Fibroblast of skin of back (primary cell): ENCODE data around the gene PHF21A.
A peak's percentile ranks its signal among the peaks of the same experiment; 100 is the strongest.
"Not testable (repeated sequence)": the region's sequence is repeated elsewhere in the genome, so short reads cannot be mapped to it uniquely, and the experiment has no call there.

Experiments used
- DNase-seq: peaks from one replicate; pipeline ENCODE4 v3.0.0-alpha.2; 2013

PHF21A gene

GRCh38 chr11:46026606-46027293, 94.5 kb downstream of the PHF21A start:
- peak; percentile 53 for DNase-seq

GRCh38 chr11:46020084-46020599, 101.1 kb downstream of the PHF21A start:
- no peak for DNase-seq

DNA sequence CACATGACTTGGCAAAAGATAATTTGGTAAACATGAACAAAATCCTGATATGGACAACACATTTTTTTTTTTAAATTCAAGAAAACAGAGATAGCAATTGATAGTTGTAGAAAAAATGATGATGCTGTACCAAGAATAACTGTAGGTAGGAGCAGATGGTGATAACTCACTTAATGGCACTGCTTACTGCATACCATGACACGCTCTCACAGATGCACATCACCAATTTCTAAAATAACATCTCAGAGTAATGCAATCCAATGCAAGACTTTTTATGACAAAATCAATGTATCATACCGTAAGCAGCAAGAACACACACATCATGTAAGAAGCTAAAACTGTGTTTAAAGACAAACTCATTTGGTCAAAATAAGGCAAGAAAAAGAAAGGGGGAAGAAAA, 102.6 kb downstream of the PHF21A start:
- no peak for DNase-seq

DNA sequence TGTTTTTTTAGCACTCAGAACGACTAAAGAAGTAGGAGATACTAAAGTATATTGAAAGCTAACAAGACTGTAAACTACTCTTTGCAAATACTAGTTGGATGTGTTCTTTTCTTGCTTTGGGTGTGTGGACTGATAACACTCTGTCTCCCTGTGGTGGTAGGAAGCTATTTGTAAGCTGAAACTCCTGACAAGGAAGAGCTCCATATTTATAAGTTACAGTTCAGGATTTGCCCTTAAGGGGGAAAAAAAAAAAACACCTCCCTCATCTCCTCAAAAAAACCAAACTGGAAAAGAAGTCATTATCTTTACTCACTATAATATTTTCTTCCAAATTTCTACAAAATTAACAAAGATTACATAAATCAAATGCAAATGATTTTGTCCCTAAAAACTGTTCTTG, 103.9 kb downstream of the PHF21A start:
- no peak for DNase-seq

GRCh38 chr11:46015941-46016340, 105.3 kb downstream of the PHF21A start:
- no peak for DNase-seq

DNA sequence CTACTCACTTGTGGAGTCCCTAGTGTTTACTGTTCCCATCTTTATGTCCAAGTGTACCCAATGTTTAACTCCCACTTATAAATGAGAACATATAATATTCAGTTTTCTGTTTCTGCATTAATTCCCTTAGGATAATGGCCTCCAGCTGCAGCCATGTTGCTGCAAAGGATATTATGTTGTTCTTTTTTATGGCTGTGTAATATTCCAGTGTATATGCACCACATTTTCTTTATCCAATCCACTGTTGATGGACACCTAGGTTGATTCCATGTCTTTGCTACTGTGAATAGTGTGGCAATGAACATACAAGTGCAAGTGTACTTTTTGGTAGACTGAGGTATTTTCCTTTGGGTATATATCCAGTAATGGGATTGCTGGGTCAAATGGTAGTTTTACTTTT, 107.1 kb downstream of the PHF21A start:
- not testable (repeated sequence) for DNase-seq

- no peak for DNase-seq
These were observed 109.1 kb downstream of the PHF21A start for GRCh38 chr11:46012185-46012584.

GRCh38 chr11:46010100-46010499, 111.2 kb downstream of the PHF21A start:
- DNase-seq = no peak

DNA sequence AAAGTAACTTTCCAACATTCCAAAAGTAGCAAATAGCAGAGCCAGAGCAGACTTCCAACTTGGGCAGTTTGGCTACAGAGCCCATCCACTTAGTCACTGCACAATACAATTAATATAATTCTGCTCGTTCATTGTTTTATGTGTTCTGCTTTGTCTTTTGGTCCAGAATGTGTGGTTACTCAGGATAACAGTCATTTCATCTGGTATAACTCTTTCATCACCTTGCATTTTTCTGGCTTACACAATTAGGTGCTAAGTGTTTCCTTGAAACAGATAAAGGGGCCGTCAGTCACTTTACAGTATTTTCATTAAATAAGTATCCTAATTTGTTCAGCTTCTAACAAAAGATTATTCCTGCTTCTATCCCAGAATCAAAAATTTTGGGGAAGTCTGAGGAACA, 111.6 kb downstream of the PHF21A start:
- DNase-seq = no peak

DNA sequence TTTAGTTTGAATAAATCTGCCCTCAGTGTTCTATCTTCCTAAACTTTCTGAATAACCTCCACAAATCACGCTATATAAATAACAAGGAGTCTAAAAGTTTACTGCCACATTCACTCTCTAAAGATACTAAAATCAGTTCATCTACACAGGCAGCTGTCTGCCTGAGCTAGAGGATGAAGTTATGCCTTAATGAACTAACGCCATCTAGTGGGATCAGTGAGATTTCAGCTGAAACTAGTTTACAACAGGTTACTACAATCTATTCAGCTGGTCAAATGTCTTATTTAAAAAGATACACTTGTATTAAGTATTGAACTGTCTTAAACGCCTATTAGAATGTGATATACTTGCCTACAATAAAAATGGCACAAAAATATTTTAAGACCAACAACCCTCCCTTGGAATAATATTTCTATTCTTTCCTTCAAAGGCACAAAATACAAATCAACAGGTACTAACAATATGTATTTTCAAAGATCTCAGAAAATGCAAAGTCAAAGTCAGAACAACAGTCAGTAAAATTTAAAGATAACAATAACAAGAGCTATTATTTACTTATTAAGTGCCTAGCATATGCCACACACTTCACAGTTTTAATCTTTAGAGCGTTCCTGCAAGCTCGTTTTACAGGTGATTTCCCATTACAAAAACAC, 114.7 kb downstream of the PHF21A start:
- DNase-seq = peak; percentile 77

- peak; percentile 63 for DNase-seq
These were observed 117.7 kb downstream of the PHF21A start for GRCh38 chr11:46003572-46003971.

GRCh38 chr11:46002189-46002588, 119.1 kb downstream of the PHF21A start:
- DNase-seq = peak; percentile 57

DNA sequence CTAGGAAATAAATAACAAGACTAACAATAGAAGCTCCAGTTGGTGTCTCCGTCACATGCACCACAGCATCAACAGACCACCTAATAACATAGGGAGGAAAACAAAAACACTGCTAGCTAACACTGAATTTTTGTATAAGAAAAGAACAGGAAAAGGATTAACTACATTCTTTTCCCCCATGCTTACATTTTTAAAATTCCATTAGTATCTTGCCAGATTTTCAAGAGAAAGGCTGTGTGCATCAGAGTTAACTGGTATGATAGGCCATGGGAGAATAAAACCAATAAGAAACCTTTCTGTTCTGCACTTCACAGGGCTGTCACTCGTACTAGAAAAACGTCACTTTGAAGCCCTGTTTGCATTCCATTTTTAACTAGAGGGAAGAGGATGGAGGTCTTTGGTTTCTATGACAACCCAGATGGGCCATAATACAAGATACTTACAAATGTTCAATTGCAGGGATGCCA, 119.8 kb downstream of the PHF21A start:
- peak; percentile 80 for DNase-seq

DNA sequence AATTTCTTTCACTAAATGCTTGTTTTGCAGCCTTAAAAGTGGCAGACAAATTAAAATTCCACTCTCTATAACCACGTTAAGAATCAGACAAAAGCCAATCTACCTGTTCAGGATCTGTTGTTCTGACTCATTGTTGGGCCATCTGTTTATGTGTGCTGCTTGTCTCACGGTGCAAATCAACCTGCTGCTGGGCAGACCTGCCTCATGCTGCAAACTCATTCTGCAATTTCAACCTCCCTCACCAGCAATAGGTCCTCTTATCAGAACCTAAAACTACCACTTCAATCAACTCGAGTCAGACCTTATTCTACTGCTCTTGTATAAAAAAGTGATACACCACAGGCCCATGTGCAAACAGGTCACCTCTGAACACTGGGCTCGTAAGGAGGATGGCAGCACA, 123.7 kb downstream of the PHF21A start:
- no peak for DNase-seq

DNA sequence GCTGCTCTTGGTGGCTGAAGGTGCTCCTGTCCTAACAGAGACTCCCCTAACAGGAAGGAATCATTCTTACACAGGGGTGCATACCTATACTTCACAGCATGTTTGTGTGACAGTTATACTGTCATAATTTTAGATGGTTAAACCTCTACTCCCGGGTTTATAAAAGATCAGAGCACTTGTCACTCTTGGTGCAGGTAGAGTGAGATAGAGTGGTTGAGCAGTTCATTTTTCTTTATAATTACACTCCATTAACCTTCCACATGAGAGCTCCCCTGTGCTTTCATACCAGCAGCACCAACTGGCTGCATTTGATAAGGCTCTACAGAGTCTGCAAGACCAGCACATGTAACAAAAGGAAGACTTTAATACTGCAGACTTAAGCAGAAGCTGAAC, 125.9 kb downstream of the PHF21A start:
- DNase-seq = no peak

GRCh38 chr11:45994371-45995341, 126.6 kb downstream of the PHF21A start:
- peak; percentile 74 for DNase-seq

- peak; percentile 20 for DNase-seq
These were observed 127.7 kb downstream of the PHF21A start for GRCh38 chr11:45993531-45994001.

GRCh38 chr11:45988921-45989320, 132.3 kb downstream of the PHF21A start:
- no peak for DNase-seq

GRCh38 chr11:45985212-45985611, 136.0 kb downstream of the PHF21A start:
- DNase-seq = no peak

- DNase-seq = no peak
These were observed 137.1 kb downstream of the PHF21A start for GRCh38 chr11:45984192-45984591.

DNA sequence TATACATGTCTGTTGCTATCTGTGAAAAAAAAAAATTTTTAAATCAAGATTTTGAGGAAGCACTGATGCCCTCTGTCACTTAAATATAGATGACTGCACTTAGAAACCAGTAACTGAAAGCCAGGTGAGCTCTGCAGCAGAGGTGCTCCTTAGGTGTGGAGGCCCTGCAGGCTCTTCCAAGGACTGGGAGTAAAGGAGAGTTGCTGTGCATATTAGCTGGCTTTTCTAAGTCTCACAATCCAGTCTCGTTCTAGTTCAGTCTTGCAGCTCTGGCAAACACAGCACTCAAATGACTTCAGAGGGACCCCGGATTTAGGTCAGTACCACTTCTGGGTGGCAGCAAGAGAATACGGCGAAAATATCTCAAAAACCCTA, 137.8 kb downstream of the PHF21A start:
- no peak for DNase-seq

- peak; percentile 89 for DNase-seq
These were observed 138.4 kb downstream of the PHF21A start for GRCh38 chr11:45982656-45983470.
